ENCODE measurements around the gene DTWD2.

- TF ChIP-seq CTCF (IDR thresholded peaks at IDR 0.05): peak; percentile 74 to 94 (median 80)
- no peak for TF ChIP-seq EP300 (IDR thresholded peaks at IDR 0.05)
- TF ChIP-seq POLR2AphosphoS5 (IDR thresholded peaks at IDR 0.05): peak in 2 of 4 donors; percentile 18 to 39
Measured at GRCh38 chr5:118987988-118988865, at the start of gene DTWD2.
